AG04449 (cell line): ENCODE results near the gene MAN2C1.
"Not testable (repeated sequence)": the region's sequence is repeated elsewhere in the genome, so short reads cannot be mapped to it uniquely, and the experiment has no call there.

ENCODE experiments used
- CTCF ChIA-PET: fragments of 350-600 bp; formaldehyde crosslinking; extraction: SDS; loops from one replicate; lab custom pipeline; 2021; ENCODE audit warnings: antibody characterized with exemption; lab: Yijun Ruan, JAX
- POLR2A ChIA-PET: fragments of 400-600, 350-600 bp; formaldehyde crosslinking; extraction: SDS; loops from one replicate; lab custom pipeline; 2020; ENCODE audit warnings: antibody characterized with exemption, inconsistent platforms; lab: Yijun Ruan, JAX
- DNase-seq: peaks from one replicate; pipeline ENCODE4 v3.0.0-alpha.2; 2010; ENCODE audit warnings: low read depth, low spot score
- H3K4me3 ChIP-seq: 2 replicates; pipeline ENCODE4 v1.5.1; 2011; ENCODE audit warnings: low read depth, mild to moderate bottlenecking, control low read depth, low read length
- CTCF ChIP-seq: IDR thresholded peaks from one replicate; pipeline ENCODE4 v1.5.1; 2011; ENCODE audit warnings: mild to moderate bottlenecking, moderate library complexity, low read length, control low read depth, inconsistent platforms; ENCODE audit not compliant: insufficient read depth; ENCODE audit errors: missing control alignments

MAN2C1 gene

DNA sequence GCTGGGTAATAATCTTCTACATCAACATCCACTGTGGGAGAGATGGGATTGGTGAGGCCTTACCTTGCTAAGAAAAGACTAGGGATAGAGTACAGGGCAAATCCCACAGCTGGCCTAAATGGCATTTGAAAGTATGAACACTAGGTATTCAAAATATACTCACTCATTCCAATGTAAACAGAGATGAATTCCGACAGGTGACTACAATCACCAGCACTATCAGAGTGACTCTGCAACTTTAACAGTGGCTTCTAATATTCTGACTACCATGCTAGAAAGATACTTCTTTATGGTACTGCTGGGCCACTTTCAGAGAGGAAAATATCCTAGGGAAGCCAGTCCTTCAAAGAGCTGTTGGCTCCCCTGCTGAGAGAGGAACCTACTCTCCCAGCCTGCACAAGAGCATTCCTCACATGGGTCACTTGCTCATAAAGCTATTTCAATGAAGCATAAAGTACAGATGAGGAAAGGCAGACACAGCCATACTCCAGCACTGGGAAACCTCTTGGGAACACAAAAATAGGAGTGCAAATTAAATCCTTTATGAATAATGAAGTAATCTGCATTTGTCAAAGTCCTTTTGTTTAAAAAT is 21.5 kb upstream of the MAN2C1 start:
- ChIA-PET CTCF (interaction anchor here (1.2 to 1.4 kb wide), 3 partner anchors 14 to 117 kb away, joined by 4 read pairs; no protein-coding TSS in a partner anchor), POLR2A (no interaction called here)
- TF ChIP-seq CTCF, result no peak
- H3K4me3 ChIP-seq, result no peak overlapping the region
- no peak for DNase-seq

DNA sequence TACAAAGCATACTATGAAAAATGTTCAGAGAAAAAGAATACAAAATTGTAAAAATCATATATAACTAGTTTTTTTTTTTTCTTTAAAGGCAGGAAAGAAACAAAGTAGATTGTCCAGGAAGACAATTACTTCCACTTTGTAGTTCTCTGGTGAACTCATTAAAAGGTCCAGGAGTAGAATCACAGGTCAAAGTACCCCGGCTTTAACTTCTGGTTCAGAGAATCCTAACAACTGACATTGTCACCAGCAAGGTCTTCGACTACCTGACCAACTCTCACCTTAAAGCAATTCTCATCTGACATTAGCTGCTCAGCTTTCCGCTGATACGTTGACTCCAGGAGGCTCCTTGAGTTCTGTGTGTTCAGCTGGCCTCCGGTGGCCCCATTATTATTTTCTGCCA is 15.6 kb upstream of the MAN2C1 start:
- H3K4me3 ChIP-seq, POLR2A ChIA-PET, DNase-seq: not testable (repeated sequence)
- CTCF ChIA-PET, result interaction anchor here (1.5 kb wide), 1 partner anchor 11 kb away, joined by 3 read pairs; no protein-coding TSS in a partner anchor

DNA sequence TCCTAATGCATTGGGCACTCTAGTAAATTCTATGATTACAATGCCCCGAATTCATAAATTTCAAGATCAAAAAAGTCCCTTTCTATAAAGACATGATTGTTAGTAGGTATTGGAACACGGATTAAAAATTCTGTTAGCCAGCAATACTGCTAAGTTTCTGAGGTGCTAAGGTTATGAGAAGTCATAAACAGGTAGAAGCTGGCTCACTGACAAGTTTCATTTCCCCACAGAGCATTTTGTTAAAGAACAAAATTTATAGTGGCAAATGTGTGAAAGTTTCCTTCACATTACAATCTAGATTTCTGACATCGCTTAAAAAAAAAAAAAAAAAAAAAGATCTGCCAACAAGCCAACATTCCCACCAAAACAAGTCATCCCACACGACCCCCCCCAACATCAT is 12.4 kb upstream of the MAN2C1 start:
- ChIA-PET CTCF (interaction anchor here (1.3 to 2.6 kb wide), 2 partner anchors 13 to 15 kb away, joined by 3 to 12 read pairs; partner anchors contain the start of gene MAN2C1), POLR2A (no interaction called here)
- no peak for TF ChIP-seq CTCF
- DNase-seq, result no peak
- H3K4me3 ChIP-seq, result no peak overlapping the region

DNA sequence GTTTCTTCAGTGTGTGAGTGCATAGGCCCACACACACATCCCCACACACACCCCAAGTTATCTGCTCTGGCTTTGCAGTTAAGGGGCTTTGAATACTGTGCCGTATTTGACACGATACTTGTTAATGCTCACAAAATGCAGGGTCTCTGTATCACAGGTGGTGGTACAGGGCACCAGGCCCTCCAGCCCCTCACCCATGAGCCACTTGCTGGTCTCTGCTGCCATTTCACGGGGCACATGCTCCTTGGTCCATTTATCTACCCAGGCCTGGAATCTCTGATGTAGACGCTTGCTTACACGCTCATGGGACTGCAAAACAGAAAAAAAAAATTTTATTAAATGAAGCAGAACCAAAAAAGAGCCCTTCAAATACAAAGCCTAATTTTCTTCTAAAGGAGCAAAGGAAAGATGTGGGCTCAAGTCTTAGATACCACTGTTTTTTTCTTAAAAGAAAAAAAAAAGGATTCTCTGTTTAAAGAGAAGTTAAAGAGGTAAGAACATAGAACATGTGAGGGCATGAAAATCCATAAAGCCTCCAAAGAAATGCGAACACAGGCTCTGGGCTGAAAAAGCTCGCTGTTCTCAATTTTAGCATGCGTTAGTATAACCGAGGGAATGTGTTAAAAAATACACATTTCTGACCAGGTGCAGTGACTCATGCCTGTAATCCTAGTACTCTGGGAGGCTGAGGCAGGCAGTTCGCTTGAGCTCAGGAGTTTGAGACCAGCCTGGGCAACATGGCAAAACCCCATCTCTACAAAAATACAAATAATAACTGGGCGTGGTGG is 3.7 kb upstream of the MAN2C1 start:
- ChIA-PET CTCF (no interaction called here), POLR2A (no interaction called here)
- DNase-seq, result no peak
- no peak for TF ChIP-seq CTCF
- H3K4me3 ChIP-seq, result no peak overlapping the region

DNA sequence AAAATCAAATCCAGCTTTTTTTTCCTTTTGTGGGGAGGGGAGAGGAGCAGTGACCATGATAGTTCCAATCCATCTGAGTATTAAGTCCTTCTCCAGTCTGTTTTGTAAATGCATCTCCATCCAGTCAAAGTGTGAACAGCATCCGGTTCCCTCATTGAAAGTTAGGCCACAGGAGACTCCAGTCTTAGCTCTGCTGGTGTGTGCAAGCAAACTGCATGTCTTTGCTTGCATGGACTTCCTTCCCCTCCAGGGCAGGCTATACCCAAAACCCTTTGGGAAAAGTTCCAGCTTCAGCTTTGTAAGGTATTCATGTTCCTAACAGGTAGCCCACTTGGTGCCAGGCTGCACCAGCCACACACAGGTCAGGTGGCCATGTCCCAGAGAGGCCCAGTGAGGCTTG is 3.1 kb upstream of the MAN2C1 start:
- DNase-seq, result no peak
- ChIA-PET CTCF (no interaction called here), POLR2A (no interaction called here)
- no peak overlapping the region for H3K4me3 ChIP-seq
- no peak for TF ChIP-seq CTCF

GRCh38 chr15:75369897-75370581 is 1.6 kb upstream of the MAN2C1 start:
- CTCF ChIA-PET, result interaction anchor here (1.0 to 3.7 kb wide), 6 partner anchors 10 to 270 kb away, joined by 3 to 25 read pairs (median 4); partner anchors contain the start of gene IMP3
- H3K4me3 ChIP-seq, result no peak overlapping the region
- no peak for TF ChIP-seq CTCF
- POLR2A ChIA-PET, result interaction anchor here (0.6 kb wide), 1 partner anchor 86 kb away, joined by 3 read pairs; no protein-coding TSS in a partner anchor
- DNase-seq, result no peak
